ENCODE measurements around the gene VPREB3. TPM values are rescaled to one million over a fixed set of nuclear protein-coding genes. Genes with fewer than 3 reads are reported as not detected.

VPREB3 gene
- total and polyA plus RNA-seq, 4 donors = 0.39 to 1.4 TPM; not detected in 2

- Histone ChIP-seq H3K4me3 (no peak overlapping the region), H3K36me3 (ENCODE audit: control insufficient read depth in 4 of 4, insufficient read depth in 4 of 4, low read length in 4 of 4) (peaks cover 0 to 1% (median 0%) of the 10 kb centered on the region in 4 donors), H3K9ac (ENCODE audit: insufficient read depth in 1 of 2, low read length in 2 of 2) (no peak overlapping the region), H3K9me3 (ENCODE audit: control insufficient read depth in 4 of 4, insufficient read depth in 3 of 4, low read length in 3 of 4) (no peaks in the 10 kb centered on the region), H3K27ac (ENCODE audit: low read depth in 1 of 2, low read length in 1 of 2) (no peak overlapping the region), H3K27me3 (ENCODE audit: control insufficient read depth in 3 of 3, insufficient read depth in 3 of 3, low read length in 2 of 3) (no peaks in the 10 kb centered on the region), H3K4me1 (ENCODE audit: control insufficient read depth in 5 of 5, insufficient read depth in 5 of 5, low read length in 5 of 5) (peaks cover 0 to 15% (median 5%) of the 10 kb centered on the region in 5 donors)
- ATAC-seq (ENCODE audit: insufficient read depth, low FRiP score) = no peak
- no peak for TF ChIP-seq CTCF (IDR thresholded peaks at IDR 0.05; ENCODE audit: control extremely low read depth, extremely low read depth)
- 89 to 90% methylated on average over 15 of the region's 15 CpGs for whole genome bisulfite sequencing, 2 donors
- no peak for DNase-seq
Measured at GRCh38 chr22:23783265-23784150, 29.3 kb upstream of the VPREB3 start.

- ATAC-seq (ENCODE audit: insufficient read depth, low FRiP score) (no peak), DNase-seq (no peak)
- Histone ChIP-seq H3K9me3 (ENCODE audit: control insufficient read depth in 4 of 4, insufficient read depth in 3 of 4, low read length in 3 of 4) (no peaks in the 10 kb centered on the region), H3K36me3 (ENCODE audit: control insufficient read depth in 4 of 4, insufficient read depth in 4 of 4, low read length in 4 of 4) (no peaks in the 10 kb centered on the region), H3K4me3 (no peak overlapping the region), H3K4me1 (ENCODE audit: control insufficient read depth in 5 of 5, insufficient read depth in 5 of 5, low read length in 5 of 5) (peaks cover 0 to 7% (median 5%) of the 10 kb centered on the region in 5 donors), H3K27ac (ENCODE audit: low read depth in 1 of 2, low read length in 1 of 2) (no peak overlapping the region), H3K27me3 (ENCODE audit: control insufficient read depth in 3 of 3, insufficient read depth in 3 of 3, low read length in 2 of 3) (no peaks in the 10 kb centered on the region), H3K9ac (ENCODE audit: insufficient read depth in 1 of 2, low read length in 2 of 2) (no peak overlapping the region)
- no peak for TF ChIP-seq CTCF (IDR thresholded peaks at IDR 0.05; ENCODE audit: control extremely low read depth, extremely low read depth)
- WGBS, 2 donors = 88 to 89% methylated on average over 1 of the region's 1 CpG
Measured at GRCh38 chr22:23782703-23783102, 28.5 kb upstream of the VPREB3 start.

- Histone ChIP-seq H3K4me3 (no peak overlapping the region), H3K27me3 (ENCODE audit: control insufficient read depth in 3 of 3, insufficient read depth in 3 of 3, low read length in 2 of 3) (no peaks in the 10 kb centered on the region), H3K36me3 (ENCODE audit: control insufficient read depth in 4 of 4, insufficient read depth in 4 of 4, low read length in 4 of 4) (no peaks in the 10 kb centered on the region), H3K4me1 (ENCODE audit: control insufficient read depth in 5 of 5, insufficient read depth in 5 of 5, low read length in 5 of 5) (peaks cover 0 to 7% (median 5%) of the 10 kb centered on the region in 5 donors), H3K27ac (ENCODE audit: low read depth in 1 of 2, low read length in 1 of 2) (no peak overlapping the region), H3K9ac (ENCODE audit: insufficient read depth in 1 of 2, low read length in 2 of 2) (no peak overlapping the region), H3K9me3 (ENCODE audit: control insufficient read depth in 4 of 4, insufficient read depth in 3 of 4, low read length in 3 of 4) (no peaks in the 10 kb centered on the region)
- no peak for DNase-seq
- no peak for TF ChIP-seq CTCF (IDR thresholded peaks at IDR 0.05; ENCODE audit: control extremely low read depth, extremely low read depth)
- 93 to 95% methylated on average over 15 to 16 of the region's 16 CpGs for WGBS, 2 donors
- no peak for ATAC-seq (ENCODE audit: insufficient read depth, low FRiP score)
Measured at GRCh38 chr22:23782252-23782651, 28.0 kb upstream of the VPREB3 start.
